ENCODE results near the gene PHACTR3. TPM values are rescaled to one million over a fixed set of nuclear protein-coding genes. Genes with fewer than 3 reads are reported as not detected.
A peak's percentile ranks its signal among the peaks of the same experiment; 100 is the strongest.

Gene PHACTR3
- total RNA-seq, 1 donor from 2014 or later = 2.1 TPM

- H3K27me3 Mint-ChIP-seq = peaks cover 52% of the 10 kb centered on the region
- H3K4me1 Mint-ChIP-seq (ENCODE audit: unreplicated experiment) = no peaks in the 10 kb centered on the region
- no peak for DNase-seq (ENCODE audit: extremely low spot score, unreplicated experiment)
- H3K4me3 Mint-ChIP-seq = no peak overlapping the region
- TF ChIP-seq CTCF (conservative IDR thresholded peaks at IDR 0.05) = no peak
- no peak overlapping the region for H3K27ac Mint-ChIP-seq
- H3K9me3 Mint-ChIP-seq = no peaks in the 10 kb centered on the region
- H3K36me3 Mint-ChIP-seq = no peaks in the 10 kb centered on the region
Observed at GRCh38 chr20:59698598-59698997, 94.3 kb downstream of the PHACTR3 start.

GRCh38 chr20:59701236-59701635, 96.9 kb downstream of the PHACTR3 start:
- peak; percentile 16 for DNase-seq (ENCODE audit: extremely low spot score, unreplicated experiment)
- no peak for TF ChIP-seq CTCF (conservative IDR thresholded peaks at IDR 0.05)
- no peak overlapping the region for H3K27ac Mint-ChIP-seq
- no peaks in the 10 kb centered on the region for H3K36me3 Mint-ChIP-seq
- peaks cover 35% of the 10 kb centered on the region for H3K27me3 Mint-ChIP-seq
- H3K4me1 Mint-ChIP-seq (ENCODE audit: unreplicated experiment) = no peaks in the 10 kb centered on the region
- no peaks in the 10 kb centered on the region for H3K9me3 Mint-ChIP-seq
- no peak overlapping the region for H3K4me3 Mint-ChIP-seq

GRCh38 chr20:59703046-59703445, 98.7 kb downstream of the PHACTR3 start:
- no peak overlapping the region for H3K27ac Mint-ChIP-seq
- DNase-seq (ENCODE audit: extremely low spot score, unreplicated experiment) = no peak
- TF ChIP-seq CTCF (conservative IDR thresholded peaks at IDR 0.05) = no peak
- no peaks in the 10 kb centered on the region for H3K4me1 Mint-ChIP-seq (ENCODE audit: unreplicated experiment)
- peaks cover 33% of the 10 kb centered on the region for H3K27me3 Mint-ChIP-seq
- H3K9me3 Mint-ChIP-seq = no peaks in the 10 kb centered on the region
- H3K4me3 Mint-ChIP-seq = no peak overlapping the region
- H3K36me3 Mint-ChIP-seq = no peaks in the 10 kb centered on the region

- H3K9me3 Mint-ChIP-seq = no peaks in the 10 kb centered on the region
Observed at GRCh38 chr20:59705651-59706399, 101.5 kb downstream of the PHACTR3 start.

GRCh38 chr20:59706400-59706693, 102.0 kb downstream of the PHACTR3 start:
- H3K4me1 Mint-ChIP-seq (ENCODE audit: unreplicated experiment) = no peaks in the 10 kb centered on the region
- no peak for DNase-seq (ENCODE audit: extremely low spot score, unreplicated experiment)
- TF ChIP-seq CTCF (conservative IDR thresholded peaks at IDR 0.05) = no peak
- no peak overlapping the region for H3K27ac Mint-ChIP-seq
- peaks cover 35% of the 10 kb centered on the region for H3K27me3 Mint-ChIP-seq
- H3K36me3 Mint-ChIP-seq = no peaks in the 10 kb centered on the region
- no peak overlapping the region for H3K4me3 Mint-ChIP-seq
- H3K9me3 Mint-ChIP-seq = no peaks in the 10 kb centered on the region

More at GRCh38 chr20:59705651-59706399, 101.5 kb downstream of the PHACTR3 start:
- no peaks in the 10 kb centered on the region for H3K36me3 Mint-ChIP-seq
- no peak for TF ChIP-seq CTCF (conservative IDR thresholded peaks at IDR 0.05)
- DNase-seq (ENCODE audit: extremely low spot score, unreplicated experiment) = peak; percentile 32
- H3K4me1 Mint-ChIP-seq (ENCODE audit: unreplicated experiment) = no peaks in the 10 kb centered on the region
- H3K4me3 Mint-ChIP-seq = no peak overlapping the region
- no peak overlapping the region for H3K27ac Mint-ChIP-seq
- peaks cover 35% of the 10 kb centered on the region for H3K27me3 Mint-ChIP-seq
